Neural progenitor cell (in vitro differentiated cells): ENCODE results near the gene CCDC91.

Experiments
- CTCF ChIP-seq: fragments of 200-600 bp; sonication (generic); IDR thresholded peaks from 2 replicates; pipeline ENCODE4 v1.5.1; 2017; ENCODE audit warnings: antibody characterized with exemption, mild to moderate bottlenecking
- EZH2 ChIP-seq: fragments of 200-600 bp; sonication (generic); IDR thresholded peaks from 2 replicates; pipeline ENCODE4 v1.6.1; 2017; ENCODE audit warnings: antibody characterized with exemption, mild to moderate bottlenecking, moderate library complexity
- EZH2phosphoT487 ChIP-seq: fragments of 200-600 bp; sonication (generic); IDR thresholded peaks from 2 replicates; pipeline ENCODE4 v1.6.1; 2017; ENCODE audit warnings: antibody characterized with exemption

GRCh38 chr12:28425526-28425925 lies 235.3 kb downstream of the CCDC91 start:
- no peak for TF ChIP-seq EZH2
- no peak for TF ChIP-seq CTCF
- no peak for TF ChIP-seq EZH2phosphoT487
